Peyer's patch (tissue), 4 donors: ENCODE results near the gene BSN.

Experiments
- CTCF ChIP-seq, 6 experiments: fragments of 450-650 bp in 4 of 6; fragments of 200-600 bp in 2 of 6; sonication (generic) in 1 of 6; IDR thresholded peaks; one replicate each; pipeline ENCODE4 v1.5.1; 2017 to 2019; ENCODE audit warnings: antibody characterized with exemption in 6 of 6, mild to moderate bottlenecking in 3 of 6, moderate library complexity in 1 of 6
- POLR2A ChIP-seq, 2 donors: fragments of 450-650 bp; IDR thresholded peaks; one replicate each; pipeline ENCODE4 v1.5.1; 2017; ENCODE audit warnings: antibody characterized with exemption in 2 of 2, mild to moderate bottlenecking in 2 of 2, moderate library complexity in 2 of 2

GRCh38 chr3:49556500-49557275 lies 2.4 kb downstream of the BSN start:
- TF ChIP-seq CTCF (IDR thresholded peaks at IDR 0.05) = no peak
- TF ChIP-seq POLR2A (IDR thresholded peaks at IDR 0.05) = no peak
